GM23338 (cell line): ENCODE data around the gene KEAP1. TPM values are rescaled to one million over a fixed set of nuclear protein-coding genes. Genes with fewer than 3 reads are reported as not detected.

Source experiments
- ATAC-seq: fragments of 200-7000 bp; cut with Tn5 transposase; 3 replicates; pipeline ENCODE4 v1.9.1; 2020
- DNase-seq: peaks from one replicate; pipeline ENCODE4 v3.0.0-alpha.2; 2015; ENCODE audit warnings: low spot score
- H2AFZ ChIP-seq: fragments of 200-600 bp; sonication (generic); 2 replicates; pipeline ENCODE4 v1.8.0; 2016; ENCODE audit warnings: antibody characterized with exemption, mild to moderate bottlenecking, moderate library complexity
- H3F3A ChIP-seq: fragments of 200-600 bp; sonication (generic); replicated peaks from 2 replicates; pipeline ENCODE4 v1.8.0; 2017; ENCODE audit warnings: antibody characterized with exemption, mixed run types, low read depth
- H3K27ac ChIP-seq: fragments of 200-600 bp; sonication (generic); 2 replicates; pipeline ENCODE4 v1.6.1; 2016; ENCODE audit warnings: low read depth
- H3K27me3 ChIP-seq: fragments of 200-600 bp; sonication (generic); 2 replicates; pipeline ENCODE4 v1.8.0; 2016; ENCODE audit warnings: mild to moderate bottlenecking, mixed run types, moderate library complexity; ENCODE audit not compliant: insufficient read depth
- H3K36me3 ChIP-seq: fragments of 200-600 bp; sonication (generic); 2 replicates; pipeline ENCODE4 v1.8.0; 2016; ENCODE audit warnings: mild to moderate bottlenecking; ENCODE audit not compliant: insufficient read depth
- H3K4me1 ChIP-seq: fragments of 200-600 bp; sonication (generic); 2 replicates; pipeline ENCODE4 v1.8.0; 2016; ENCODE audit warnings: mild to moderate bottlenecking, moderate library complexity; ENCODE audit not compliant: insufficient read depth
- H3K4me2 ChIP-seq: fragments of 200-600 bp; sonication (generic); 2 replicates; pipeline ENCODE4 v1.7.1; 2017; ENCODE audit warnings: mixed run types
- H3K4me3 ChIP-seq: fragments of 200-600 bp; sonication (generic); 2 replicates; pipeline ENCODE4 v1.6.1; 2016; ENCODE audit warnings: mixed run types
- H3K79me2 ChIP-seq: fragments of 200-600 bp; sonication (generic); replicated peaks from 2 replicates; pipeline ENCODE4 v1.8.0; 2017; ENCODE audit warnings: mild to moderate bottlenecking; ENCODE audit not compliant: insufficient read depth
- H3K9me2 ChIP-seq: fragments of 200-600 bp; sonication (generic); 2 replicates; pipeline ENCODE4 v1.8.0; 2017; ENCODE audit not compliant: insufficient read depth
- H4K20me1 ChIP-seq: fragments of 200-600 bp; sonication (generic); replicated peaks from 2 replicates; pipeline ENCODE4 v1.8.0; 2017; ENCODE audit warnings: mild to moderate bottlenecking; ENCODE audit not compliant: insufficient read depth
- H3K27ac Mint-ChIP-seq: 2 replicates; pipeline ENCODE4 v1.8.0; 2020; ENCODE audit warnings: inconsistent platforms, mild to moderate bottlenecking, moderate library complexity, mixed read lengths
- H3K27me3 Mint-ChIP-seq: 3 replicates; pipeline ENCODE4 v1.8.0; 2022; ENCODE audit warnings: low read depth, mild to moderate bottlenecking, moderate library complexity, mixed read lengths, inconsistent platforms; ENCODE audit not compliant: insufficient read depth, poor library complexity
- H3K36me3 Mint-ChIP-seq: 3 replicates; pipeline ENCODE4 v1.8.0; 2021; ENCODE audit warnings: low read depth, mild to moderate bottlenecking, inconsistent platforms, moderate library complexity, mixed read lengths
- H3K4me1 Mint-ChIP-seq: 3 replicates; pipeline ENCODE4 v1.8.0; 2020; ENCODE audit warnings: mild to moderate bottlenecking, inconsistent platforms, mixed read lengths
- H3K4me3 Mint-ChIP-seq: 3 replicates; pipeline ENCODE4 v1.8.0; 2021; ENCODE audit warnings: moderate library complexity, mild to moderate bottlenecking, inconsistent platforms, mixed read lengths
- H3K9me3 Mint-ChIP-seq: 3 replicates; pipeline ENCODE4 v1.8.0; 2020; ENCODE audit warnings: moderate library complexity, mild to moderate bottlenecking, inconsistent platforms, mixed read lengths
- CREB1 ChIP-seq: fragments of 250-450 bp; sonication (Bioruptor Pico); IDR thresholded peaks from 2 replicates; pipeline ENCODE4 v1.5.0; 2020; ENCODE audit warnings: low read depth, mild to moderate bottlenecking, moderate library complexity
- CTCF ChIP-seq, 2 experiments: fragments of 200-600 bp in 1 of 2; sonication (generic) in 1 of 2; conservative IDR thresholded peaks; 2 replicates each; pipeline versions ENCODE4 v1.5.1 to v1.6.1; 2016 to 2017; ENCODE audit warnings: antibody characterized with exemption in 2 of 2, low read depth in 2 of 2, mild to moderate bottlenecking in 2 of 2, moderate library complexity in 1 of 2
- ETS1 ChIP-seq: IDR thresholded peaks from 2 replicates; pipeline ENCODE4 v1.6.1; 2016; ENCODE audit warnings: antibody characterized with exemption
- EZH2phosphoT487 ChIP-seq: fragments of 200-600 bp; sonication (generic); IDR thresholded peaks from one replicate; pipeline ENCODE4 v1.8.1; 2018; ENCODE audit warnings: antibody characterized with exemption; ENCODE audit not compliant: unreplicated experiment
- NANOG ChIP-seq: IDR thresholded peaks from 2 replicates; pipeline ENCODE4 v1.6.1; 2016; ENCODE audit warnings: antibody characterized with exemption, borderline replicate concordance
- POLR2AphosphoS5 ChIP-seq: IDR thresholded peaks from 2 replicates; pipeline ENCODE4 v1.6.1; 2016; ENCODE audit warnings: antibody characterized with exemption, low read depth
- STAT1 ChIP-seq: IDR thresholded peaks from one replicate; pipeline ENCODE4 v1.6.1; 2016; ENCODE audit warnings: antibody characterized with exemption; ENCODE audit not compliant: unreplicated experiment
- ZNF331 ChIP-seq: fragments of 250-450 bp; sonication (Bioruptor Pico); IDR thresholded peaks from 2 replicates; pipeline ENCODE4 v1.5.0; 2020; ENCODE audit warnings: low read depth, mild to moderate bottlenecking, moderate library complexity
- polyA plus RNA-seq: library from polyadenylated mRNA; unstranded; fragments of >200 nt; fragmentation: Nextera tagmentation; extraction: Ambion mirVana; gene quantifications from 2 replicates; pipeline ENCODE4 v1.2.1, GENCODE V29; 2016
- total RNA-seq: library from RNA; depleted of rRNA; stranded (reverse); fragments of >200 nt; shearing (Covaris generic); gene quantifications from 2 replicates; pipeline ENCODE4 v1.2.3, GENCODE V29; 2014

Gene KEAP1
- total and polyA plus RNA-seq, 2 experiments from 2014 or later: 57.8 to 77.5 TPM

- peaks cover 9% of the 10 kb centered on the region for H3K27me3 Mint-ChIP-seq
- TF ChIP-seq CREB1 (CRISPR knock-in tag) (no peak), CTCF (conservative IDR thresholded peaks at IDR 0.05; ENCODE audit: low read depth in 2 of 2) (no peak), POLR2AphosphoS5 (no peak), ZNF331 (CRISPR knock-in tag) (no peak), STAT1 (no peak), NANOG (no peak)
- no peak for ATAC-seq
Measured at GRCh38 chr19:10538204-10538983, 35.2 kb upstream of the KEAP1 start.

GRCh38 chr19:10537668-10538067, 34.5 kb upstream of the KEAP1 start:
- Histone ChIP-seq H4K20me1 (no peaks in the 10 kb centered on the region), H3K4me3 (no peak overlapping the region), H3F3A (0 out of 2 replicates have a peak, but pooled peaks cover under 1% of the 10 kb centered on the region), H3K36me3 (no peaks in the 10 kb centered on the region), H2AFZ (no peak overlapping the region), H3K79me2 (no peaks in the 10 kb centered on the region), H3K9me2 (no peaks in the 10 kb centered on the region), H3K27ac (no peak overlapping the region), H3K27me3 (no peaks in the 10 kb centered on the region), H3K4me2 (no peak overlapping the region), H3K4me1 (no peaks in the 10 kb centered on the region)
- Mint-ChIP-seq H3K27me3 (peaks cover 9% of the 10 kb centered on the region), H3K4me1 (no peaks in the 10 kb centered on the region), H3K36me3 (no peaks in the 10 kb centered on the region), H3K9me3 (no peaks in the 10 kb centered on the region), H3K4me3 (no peak overlapping the region), H3K27ac (no peak overlapping the region)
- ATAC-seq (no peak), DNase-seq (no peak)
- TF ChIP-seq STAT1 (no peak), POLR2AphosphoS5 (no peak), EZH2phosphoT487 (no peak), CTCF (conservative IDR thresholded peaks at IDR 0.05; ENCODE audit: low read depth in 2 of 2) (no peak), NANOG (no peak), ETS1 (no peak)

More at GRCh38 chr19:10538204-10538983, 35.2 kb upstream of the KEAP1 start:
- 0 out of 2 replicates have a peak, but pooled peaks cover 5% of the 10 kb centered on the region for H3F3A ChIP-seq
- H3K4me3 ChIP-seq: no peak overlapping the region
- no peaks in the 10 kb centered on the region for H3K27me3 ChIP-seq
- H3K4me2 ChIP-seq: no peak overlapping the region
- Mint-ChIP-seq H3K4me3 (no peak overlapping the region), H3K4me1 (no peaks in the 10 kb centered on the region), H3K27ac (no peak overlapping the region), H3K36me3 (no peaks in the 10 kb centered on the region), H3K9me3 (no peaks in the 10 kb centered on the region)
- H3K4me1 ChIP-seq: no peaks in the 10 kb centered on the region
- H3K27ac ChIP-seq: no peak overlapping the region
- 0 out of 2 replicates have a peak overlapping the region, but pooled peaks have one; percentile 66 for H2AFZ ChIP-seq
- H3K9me2 ChIP-seq: no peaks in the 10 kb centered on the region
- H3K36me3 ChIP-seq: no peaks in the 10 kb centered on the region
- H3K79me2 ChIP-seq: no peaks in the 10 kb centered on the region
- DNase-seq: no peak
- no peaks in the 10 kb centered on the region for H4K20me1 ChIP-seq
